DMS153 treated with DMSO at 0.1 percent for 48 hours (cell line): Measurements from ENCODE around the gene TNFSF13B.
A peak's percentile ranks its signal among the peaks of the same experiment; 100 is the strongest.
"Not testable (repeated sequence)": the region's sequence is repeated elsewhere in the genome, so short reads cannot be mapped to it uniquely, and the experiment has no call there.

Experiments used
- DNase-seq: peaks from one replicate; lab custom pipeline; 2025; ENCODE audit not compliant: unreplicated experiment; lab: John Stamatoyannopoulos, UW

The TNFSF13B gene

DNA sequence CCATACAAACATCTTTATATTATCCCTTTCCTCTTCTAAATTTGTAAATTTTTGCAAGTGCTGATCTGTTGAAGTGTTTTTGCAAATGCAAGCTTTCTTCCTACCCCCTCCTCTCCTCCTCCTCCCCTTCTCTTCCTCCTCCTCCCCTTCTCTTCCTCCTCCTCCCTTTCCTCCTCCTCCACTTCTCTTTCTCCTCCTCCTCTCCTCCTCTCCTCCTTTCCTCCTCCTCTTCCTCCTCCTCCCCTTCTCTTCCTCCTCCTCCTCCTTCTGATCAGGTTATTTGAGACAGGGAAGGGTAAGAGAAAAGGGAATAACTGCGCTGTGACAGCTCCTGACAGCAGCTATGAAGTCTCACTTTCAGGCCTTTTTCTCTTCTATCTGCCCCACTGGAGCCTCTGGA lies 8.9 kb downstream of the TNFSF13B start:
- DNase-seq, result no peak

DNA sequence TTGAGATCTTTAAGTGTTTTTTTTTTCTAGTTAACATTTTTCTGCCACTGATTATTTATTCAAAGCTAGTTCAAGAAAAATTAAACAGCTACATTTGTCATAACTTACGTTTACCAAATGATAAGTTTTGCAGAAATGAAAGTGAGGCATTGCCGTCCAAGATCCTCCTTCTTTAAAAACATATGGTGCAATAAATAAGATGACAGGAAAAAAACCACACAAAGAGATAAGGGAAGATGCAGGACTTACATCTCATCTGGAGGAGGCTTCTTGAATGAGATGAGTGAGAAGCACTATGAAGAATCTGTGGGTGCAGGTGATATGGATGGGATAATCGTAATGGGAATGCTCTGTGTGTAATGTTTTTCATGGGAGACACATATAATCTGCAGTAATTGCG lies 12.4 kb downstream of the TNFSF13B start:
- DNase-seq, result no peak

DNA sequence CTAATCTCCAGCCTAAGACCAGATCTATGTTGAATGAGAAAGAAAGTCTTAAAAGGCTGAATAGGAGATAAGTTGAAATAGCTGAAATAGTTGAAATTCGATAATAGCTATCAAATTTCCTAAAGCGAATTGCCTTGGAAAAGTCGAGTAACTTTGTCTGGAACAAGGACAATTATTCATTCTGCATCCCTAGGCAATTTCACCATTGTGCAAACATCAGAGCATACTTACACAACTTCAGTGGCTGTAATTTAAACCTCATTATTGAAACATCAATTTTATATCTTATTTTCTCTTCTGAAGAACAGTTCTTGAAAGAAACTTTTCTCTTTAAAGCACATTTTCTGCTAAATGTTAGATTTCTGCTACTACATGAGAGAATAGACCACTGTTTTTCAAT lies 13.6 kb downstream of the TNFSF13B start:
- DNase-seq, result no peak

DNA sequence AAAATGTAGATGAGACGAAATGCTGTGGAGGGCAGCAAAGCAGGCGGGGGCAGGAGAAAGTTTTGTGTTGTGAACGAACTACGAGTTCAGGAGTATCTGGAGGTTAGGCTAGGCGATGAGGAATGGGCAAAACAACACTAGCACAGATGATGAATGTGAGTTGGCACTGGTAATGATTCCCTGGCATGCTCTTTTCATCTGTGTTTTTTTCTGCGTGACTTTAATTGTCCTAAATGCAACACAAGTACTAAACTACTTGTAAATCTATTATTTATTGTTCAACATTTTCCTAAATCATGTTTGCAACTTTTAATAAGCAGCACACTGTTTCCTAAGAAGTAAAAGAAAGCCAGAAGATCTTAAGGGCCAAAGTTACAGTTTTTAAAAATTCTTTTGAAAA lies 19.2 kb downstream of the TNFSF13B start:
- DNase-seq, result no peak

DNA sequence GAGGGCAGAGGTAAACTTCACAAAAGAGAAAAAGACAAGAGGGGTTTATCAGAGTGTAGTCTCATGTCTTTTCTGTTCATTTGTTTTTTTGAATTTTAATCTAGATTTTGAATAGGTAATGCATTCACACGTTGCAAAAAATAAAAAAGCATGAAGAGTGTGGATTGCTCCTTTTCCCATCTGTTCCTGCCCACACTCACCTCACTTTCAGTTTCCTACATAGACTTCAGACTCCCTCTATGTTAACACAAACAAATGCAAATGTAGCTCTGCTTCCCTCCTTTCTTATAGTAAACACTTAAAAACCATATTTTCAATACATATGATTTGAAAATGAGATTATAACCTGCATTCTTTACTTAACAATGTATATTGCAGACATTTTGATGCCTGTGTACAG lies 20.3 kb downstream of the TNFSF13B start:
- no peak for DNase-seq

DNA sequence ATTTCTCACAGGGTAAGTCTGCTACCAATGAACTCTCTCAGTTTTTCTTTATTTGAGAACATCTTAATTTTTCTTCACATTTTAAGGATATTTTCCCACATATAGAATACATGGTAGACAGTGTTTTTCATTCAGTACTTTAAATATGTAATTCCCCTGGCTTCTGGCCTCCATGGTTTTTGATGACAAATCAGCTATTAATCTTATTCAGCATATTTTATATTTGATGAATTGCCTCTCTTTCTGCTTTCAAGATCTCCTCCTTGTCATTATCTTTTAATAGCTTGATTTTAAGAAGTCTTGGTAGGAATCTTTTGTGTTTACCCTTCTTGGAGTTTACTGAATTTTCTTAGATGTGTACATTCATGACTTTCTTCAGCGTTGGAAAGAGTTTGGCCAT lies 27.6 kb downstream of the TNFSF13B start:
- DNase-seq, result no peak

DNA sequence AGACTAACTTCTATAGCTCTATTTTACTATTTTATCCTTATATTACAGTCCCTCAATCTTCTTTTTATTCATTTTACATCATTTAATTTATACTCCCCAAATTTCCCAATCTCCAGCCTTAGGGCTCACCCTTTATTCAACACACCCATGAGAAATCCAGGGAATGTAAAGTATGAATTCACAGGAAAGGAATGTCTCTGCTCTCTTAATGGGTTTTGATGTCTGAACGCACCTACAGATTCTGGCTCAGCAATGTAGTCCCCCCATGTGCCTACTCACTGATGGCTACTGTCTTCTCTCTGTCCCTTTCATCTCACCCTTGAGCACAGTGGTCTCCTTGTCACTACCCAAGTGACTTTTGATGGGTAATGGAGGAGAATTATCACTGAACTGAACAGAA lies 32.8 kb downstream of the TNFSF13B start:
- no peak for DNase-seq

DNA sequence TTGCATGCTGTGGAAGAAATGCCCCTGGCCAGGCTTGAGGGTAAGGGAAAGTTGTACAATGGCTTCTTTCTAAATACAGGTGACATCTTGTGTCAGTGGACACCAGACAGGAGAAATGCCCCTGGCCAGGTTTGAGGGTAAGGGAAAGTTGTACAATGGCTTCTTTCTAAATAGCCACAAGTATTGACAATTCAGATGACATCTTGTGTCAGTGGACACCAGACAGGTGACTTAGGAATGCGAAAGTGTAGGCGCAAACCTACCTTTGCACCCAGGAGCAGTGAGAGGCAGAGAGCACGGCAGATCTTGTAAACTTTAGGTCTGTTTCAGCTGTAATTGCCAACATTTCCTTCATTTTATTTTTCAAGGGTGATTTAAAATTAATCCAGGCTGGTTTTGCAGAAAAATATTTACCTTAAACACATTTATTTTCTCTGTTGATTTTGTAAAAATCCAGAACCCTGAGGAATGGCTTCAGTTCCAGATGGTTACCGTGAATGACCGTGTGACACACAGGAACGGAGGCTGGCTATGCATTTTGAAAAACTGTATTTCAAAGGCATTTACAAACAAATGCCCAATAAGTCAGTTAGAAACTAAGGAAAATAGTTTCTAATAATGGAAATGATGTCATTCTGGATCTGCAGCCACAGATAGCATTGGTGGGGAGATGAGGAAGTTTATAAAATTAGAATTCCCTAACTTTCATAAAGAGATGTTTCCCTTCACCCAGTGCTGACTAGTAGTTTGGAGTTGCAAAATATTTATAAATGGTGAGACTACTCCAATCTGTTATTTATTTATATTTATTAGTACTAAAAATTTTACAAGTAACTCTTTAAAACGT lies 34.9 kb downstream of the TNFSF13B start:
- no peak for DNase-seq

DNA sequence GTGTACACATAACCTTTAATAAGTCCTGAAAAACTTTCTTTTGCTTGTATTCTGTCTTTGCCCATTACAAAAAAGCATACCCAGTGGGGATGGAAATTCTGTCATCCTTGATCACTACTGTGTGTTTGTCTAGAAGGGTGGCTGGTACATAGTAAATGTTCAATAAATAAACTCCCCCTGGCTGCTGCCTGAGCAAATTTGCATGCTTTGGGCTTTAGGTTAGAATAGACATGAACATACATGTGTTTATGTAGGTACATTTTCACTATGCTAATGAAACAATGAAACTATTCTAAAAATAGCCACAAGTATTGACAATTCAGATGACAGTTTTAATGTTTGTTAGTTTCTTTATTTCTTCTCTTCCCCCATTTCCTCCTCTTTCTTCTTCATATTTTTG lies 36.1 kb downstream of the TNFSF13B start:
- no peak for DNase-seq

DNA sequence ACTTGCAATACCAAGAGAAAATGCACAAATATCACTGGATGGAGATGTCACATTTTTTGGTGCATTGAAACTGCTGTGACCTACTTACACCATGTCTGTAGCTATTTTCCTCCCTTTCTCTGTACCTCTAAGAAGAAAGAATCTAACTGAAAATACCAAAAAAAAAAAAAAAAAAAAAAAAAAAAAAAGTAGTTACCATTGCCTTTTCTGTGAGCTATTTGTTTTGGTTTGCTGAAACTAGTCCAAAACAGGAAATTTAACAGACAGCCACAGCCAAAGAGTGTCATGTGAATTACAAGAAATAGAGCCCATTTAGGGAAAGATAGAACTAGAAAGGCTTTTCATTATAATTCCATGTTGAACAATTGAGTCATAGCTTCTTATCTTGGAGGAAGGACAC lies 37.3 kb downstream of the TNFSF13B start:
- DNase-seq, result no peak

DNA sequence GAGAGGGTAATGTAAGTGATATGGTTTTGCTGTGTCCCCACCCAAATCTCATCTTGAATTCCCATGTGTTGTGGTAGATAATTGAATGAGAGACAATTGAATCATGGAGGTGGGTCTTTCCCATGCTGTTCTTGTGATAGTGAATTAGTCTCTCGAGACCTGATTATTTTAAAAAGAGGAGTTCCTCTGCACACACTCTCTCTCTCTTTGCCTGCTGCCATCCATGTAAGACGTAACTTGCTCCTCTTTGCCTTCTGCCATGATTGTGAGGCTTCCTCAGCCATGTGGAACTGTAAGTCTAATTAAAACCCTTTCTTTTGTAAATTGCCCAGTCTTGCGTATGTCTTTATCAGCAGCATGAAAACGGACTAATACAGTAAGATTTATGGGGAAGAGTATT lies 42.1 kb downstream of the TNFSF13B start:
- not testable (repeated sequence) for DNase-seq

DNA sequence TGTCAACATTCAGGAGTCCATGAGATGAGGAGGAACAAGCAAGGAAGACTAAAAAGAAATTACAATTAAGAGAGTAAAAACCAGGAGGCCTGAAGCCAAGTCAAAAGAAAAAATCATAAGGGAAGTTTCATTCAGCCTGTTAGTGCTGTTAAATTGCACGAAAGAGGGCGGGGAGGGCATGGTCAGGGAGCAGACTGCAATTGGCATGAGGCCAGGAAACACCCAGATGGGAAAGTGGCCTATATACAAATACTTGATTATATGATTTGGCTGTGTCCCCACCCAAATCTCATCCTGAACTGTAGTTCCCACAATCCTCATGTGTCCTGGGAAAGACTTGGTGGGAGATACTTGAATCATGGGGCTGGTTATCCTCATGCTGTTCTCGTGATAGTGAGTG lies 43.9 kb downstream of the TNFSF13B start:
- no peak for DNase-seq

DNA sequence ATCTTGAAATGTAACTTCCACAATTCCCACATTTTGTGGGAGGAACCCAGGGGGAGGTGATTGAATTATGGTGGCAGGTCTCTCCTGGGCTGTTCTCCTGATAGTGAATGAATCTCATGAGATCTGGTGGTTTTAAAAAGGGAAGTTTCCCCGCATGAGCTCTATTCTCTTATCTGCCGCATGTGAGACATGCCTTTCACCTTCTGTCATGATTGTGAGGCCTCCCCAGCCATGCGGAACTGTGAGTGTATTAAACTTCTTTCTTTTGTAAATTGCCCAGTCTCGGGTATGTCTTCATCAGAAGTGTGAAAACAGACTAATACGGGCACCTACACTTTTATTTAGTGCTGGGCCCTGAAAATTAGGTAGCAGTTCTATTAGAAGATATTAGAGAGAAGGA lies 45.8 kb downstream of the TNFSF13B start:
- DNase-seq, result no peak

DNA sequence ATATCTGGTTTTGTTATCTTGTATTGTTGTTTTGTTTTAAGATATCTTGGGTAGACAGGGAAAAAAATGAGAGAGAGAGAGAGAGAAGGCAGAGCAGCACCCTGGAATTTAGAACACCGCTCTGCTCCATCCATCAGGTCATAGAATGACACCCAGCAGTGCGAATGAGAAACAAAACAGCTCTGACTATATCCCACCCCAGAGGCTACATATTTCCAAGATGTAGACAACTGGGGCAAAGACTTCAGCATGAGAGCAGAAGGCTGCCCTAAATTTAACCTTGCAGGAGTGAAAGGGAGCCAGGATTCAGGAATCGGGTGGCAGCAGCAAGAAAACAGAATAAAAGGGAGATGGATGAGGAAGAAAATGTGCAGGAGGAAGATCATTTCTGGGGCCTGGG lies 46.5 kb downstream of the TNFSF13B start:
- no peak for DNase-seq

DNA sequence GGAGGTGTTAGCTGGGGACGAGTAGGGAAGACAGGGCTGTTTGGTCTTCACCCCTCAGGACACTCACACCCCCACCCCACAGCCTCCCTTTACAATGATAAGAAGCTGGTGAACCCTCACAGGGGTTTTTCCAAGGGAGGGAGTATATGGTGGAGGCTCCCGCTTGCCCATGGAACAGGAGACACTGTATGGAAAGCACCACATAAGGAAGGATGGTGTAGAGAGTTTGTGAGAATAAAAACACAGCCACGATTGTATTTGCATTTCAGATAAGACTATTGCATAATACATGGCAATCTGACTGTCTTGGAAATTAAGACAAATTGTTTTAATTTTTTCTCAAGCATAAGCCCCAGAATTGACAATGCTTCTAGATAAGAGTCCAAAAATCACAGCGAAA lies 46.9 kb downstream of the TNFSF13B start:
- no peak for DNase-seq

DNA sequence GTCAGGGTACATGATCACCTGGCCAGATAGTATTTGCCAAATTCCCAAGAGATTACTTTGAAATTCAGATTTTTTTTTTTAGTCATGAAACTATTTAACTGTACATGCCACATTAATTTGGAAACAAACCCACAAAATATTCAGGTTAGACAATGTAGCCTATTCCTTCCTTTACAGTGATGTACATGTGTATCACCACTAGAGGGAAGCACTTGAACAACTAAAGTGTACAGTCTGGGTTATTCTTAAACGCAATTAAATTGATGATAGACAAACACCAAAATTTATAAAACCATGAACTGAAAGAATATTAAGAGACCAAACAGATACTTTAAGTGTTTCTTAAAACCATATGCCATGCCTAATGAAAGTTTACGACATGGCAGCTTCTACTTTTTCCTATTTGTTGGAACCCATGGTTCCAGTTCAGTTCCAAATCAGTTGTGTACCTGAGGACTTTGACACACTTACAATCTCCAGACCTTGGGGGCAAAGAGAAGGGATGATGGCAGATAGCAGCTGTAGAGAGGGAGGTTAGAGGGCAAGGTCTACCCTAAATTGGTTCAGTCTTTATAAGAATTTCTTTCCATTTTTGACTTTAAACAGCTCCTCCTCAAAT lies 52.8 kb downstream of the TNFSF13B start:
- peak; percentile 57 for DNase-seq

DNA sequence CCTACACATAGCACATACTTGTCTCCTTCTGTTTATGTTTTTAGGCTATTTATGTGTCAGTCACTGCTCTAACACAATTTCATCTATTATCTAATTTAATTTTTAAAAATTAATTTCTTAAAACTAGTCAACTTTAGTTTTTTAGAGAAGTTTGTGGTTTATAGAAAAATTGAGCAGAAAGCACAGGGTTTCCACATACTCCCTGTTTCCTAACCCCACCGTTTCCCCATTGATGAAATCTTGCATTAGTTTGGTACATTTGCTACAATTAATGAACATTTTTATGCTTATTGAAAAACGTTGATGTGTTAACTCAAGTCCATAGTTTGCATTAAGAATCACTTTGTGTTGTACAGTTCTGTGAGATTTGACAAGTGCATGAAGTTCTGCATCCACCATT lies 53.5 kb downstream of the TNFSF13B start:
- DNase-seq, result no peak

DNA sequence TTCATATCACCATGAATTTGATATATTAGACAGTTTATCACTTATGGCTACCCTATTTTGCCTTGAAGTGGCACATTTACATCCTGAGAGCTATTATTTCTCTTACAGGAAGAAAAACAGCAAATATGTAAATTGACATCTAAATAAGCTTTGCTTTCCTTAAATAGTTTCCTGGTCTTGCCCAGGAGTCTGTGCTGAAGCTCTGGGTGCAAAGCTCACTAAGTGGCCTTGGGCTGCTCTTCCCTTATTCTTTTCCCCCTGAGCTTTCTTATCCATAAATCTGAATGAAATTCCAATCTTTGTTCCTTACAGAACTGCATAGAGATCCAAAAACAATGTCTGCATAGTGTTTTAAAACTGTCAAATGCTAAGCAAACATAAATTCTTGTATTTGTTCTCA lies 56.3 kb downstream of the TNFSF13B start:
- peak; percentile 37 for DNase-seq

DNA sequence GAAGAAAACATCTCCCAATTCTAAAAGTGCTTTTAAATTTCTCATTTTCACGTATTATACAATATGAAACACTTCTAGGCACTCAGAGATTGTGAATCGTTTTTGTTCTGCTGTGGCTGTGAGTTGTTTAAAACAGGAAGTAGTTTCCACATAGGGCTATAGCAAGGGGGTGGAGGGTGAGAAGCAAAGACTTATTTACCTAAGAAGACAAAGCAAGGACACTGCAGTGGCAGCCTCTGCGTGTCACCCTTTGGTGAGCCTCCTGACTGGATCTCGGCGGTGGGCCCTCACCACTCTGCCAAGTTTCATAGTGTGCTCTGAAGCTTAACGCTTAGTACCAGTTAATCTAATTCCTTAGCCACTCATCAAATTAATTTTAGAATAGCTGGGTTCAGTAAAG lies 56.8 kb downstream of the TNFSF13B start:
- peak; percentile 58 for DNase-seq

DNA sequence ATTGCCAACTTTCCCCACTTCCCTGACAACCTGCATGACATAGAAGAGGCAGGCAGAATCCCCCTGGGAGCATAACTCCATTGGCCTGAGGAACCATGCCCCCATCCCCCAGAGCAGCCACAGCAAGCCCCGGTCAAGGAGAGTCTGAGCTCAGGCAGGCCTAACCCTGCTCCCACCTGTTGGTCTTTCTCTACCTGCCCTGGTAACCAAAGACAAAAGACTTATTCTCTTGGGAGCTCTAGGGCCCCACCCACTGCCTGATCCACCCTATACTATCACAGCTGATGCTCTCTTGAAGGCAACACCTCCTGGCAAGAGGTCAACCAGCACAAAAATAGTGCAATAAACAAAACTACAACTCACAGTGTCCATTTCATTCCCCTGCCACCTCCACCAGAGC lies 59.3 kb downstream of the TNFSF13B start:
- DNase-seq, result peak; percentile 39

DNA sequence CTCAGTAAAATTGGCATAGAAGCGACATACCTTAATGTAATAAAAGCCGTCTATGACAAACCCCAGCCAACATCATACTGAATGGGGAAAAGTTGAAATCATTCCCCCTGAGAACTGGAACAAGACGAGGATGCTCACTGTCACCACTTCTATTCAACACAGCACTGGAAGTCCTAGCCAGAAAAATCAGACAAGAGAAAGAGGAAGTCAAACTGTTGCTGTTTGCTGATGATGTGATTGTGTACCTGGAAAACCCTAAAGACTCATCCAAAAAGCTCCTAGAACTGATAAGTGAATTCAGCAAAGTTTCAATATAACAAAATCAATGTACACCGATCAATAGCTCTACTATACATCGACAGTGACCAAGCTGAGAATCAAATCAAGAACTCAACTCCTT lies 63.3 kb downstream of the TNFSF13B start:
- no peak for DNase-seq

DNA sequence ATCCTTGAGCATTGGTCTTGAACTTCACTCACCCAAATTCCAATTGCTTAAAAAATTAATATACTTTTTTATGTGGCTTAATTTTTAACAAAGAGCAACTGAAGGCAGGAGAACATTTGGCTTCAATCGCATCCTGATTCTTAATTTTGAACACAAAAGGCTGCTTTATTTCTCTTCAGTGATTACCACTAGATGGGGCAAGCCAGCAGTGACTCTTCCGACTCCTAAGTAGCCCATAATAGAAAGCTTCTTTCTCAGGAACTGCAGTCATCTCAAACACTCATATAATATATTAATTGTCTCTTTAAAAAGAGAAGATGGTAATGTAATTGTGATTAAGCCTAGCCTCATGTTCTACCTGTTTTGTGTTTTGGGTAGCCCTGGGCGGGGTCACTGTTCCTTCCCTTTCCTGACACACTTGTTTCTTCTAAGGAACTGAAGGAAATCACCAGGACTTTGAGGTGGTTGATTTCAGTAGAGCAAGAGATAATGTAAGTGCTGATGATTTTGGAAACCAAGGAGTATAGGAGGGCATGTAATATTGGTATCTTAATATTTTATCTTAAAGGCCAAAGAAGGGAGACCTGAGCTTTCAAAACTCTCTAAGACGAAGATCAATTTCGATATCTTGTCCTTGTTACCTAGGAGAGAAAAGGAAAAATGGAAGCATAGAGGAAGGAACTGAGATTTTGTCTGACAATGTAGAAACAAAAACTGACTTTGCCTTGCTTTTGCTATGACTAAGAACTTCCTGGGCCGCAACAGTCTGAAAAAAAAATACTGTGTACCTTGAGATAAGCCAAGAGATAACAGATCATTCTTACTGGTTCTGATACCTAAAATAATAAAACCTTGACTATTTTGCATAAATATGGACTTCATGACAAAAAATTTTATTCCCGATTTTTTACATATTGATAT lies 73.1 kb downstream of the TNFSF13B start:
- DNase-seq, result peak; percentile 20
